MM.1S (cell line): Measurements from ENCODE around the gene P4HA1.

Experiments
- CTCF ChIP-seq: fragments of 300-600 bp; sonication (generic); IDR thresholded peaks from 2 replicates; pipeline ENCODE4 v1.5.1; 2016; ENCODE audit warnings: antibody characterized with exemption, low read length, mixed read lengths
- EZH2 ChIP-seq: fragments of 300-600 bp; sonication (generic); optimal IDR thresholded peaks from 2 replicates; pipeline ENCODE3; 2017; ENCODE audit warnings: low read depth, mild to moderate bottlenecking, antibody characterized with exemption, low read length, mixed read lengths
- EZH2phosphoT487 ChIP-seq: fragments of 300-600 bp; sonication (generic); IDR thresholded peaks from 2 replicates; pipeline ENCODE4 v1.6.1; 2018; ENCODE audit warnings: antibody characterized with exemption, low read length

- TF ChIP-seq EZH2phosphoT487 (no peak), CTCF (no peak), EZH2 (no peak)
Observed at GRCh38 chr10:73044378-73045285, 52.0 kb downstream of the P4HA1 start.
